DMS79 (cell line): ENCODE results near the gene HIBADH.
"Not testable (repeated sequence)": the region's sequence is repeated elsewhere in the genome, so short reads cannot be mapped to it uniquely, and the experiment has no call there.

Source experiments
- DNase-seq: peaks from one replicate; lab custom pipeline; 2025; lab: John Stamatoyannopoulos, UW

HIBADH gene

GRCh38 chr7:27678617-27679260 lies 16.1 kb upstream of the HIBADH start:
- no peak for DNase-seq

GRCh38 chr7:27677912-27678612 lies 15.4 kb upstream of the HIBADH start:
- DNase-seq, result no peak

- not testable (repeated sequence) for DNase-seq
Measured at GRCh38 chr7:27674126-27674525, 11.4 kb upstream of the HIBADH start.

- DNase-seq, result no peak
Measured at GRCh38 chr7:27671675-27672074, 9.0 kb upstream of the HIBADH start.

- DNase-seq, result no peak
Measured at GRCh38 chr7:27670676-27671075, 8.0 kb upstream of the HIBADH start.

- DNase-seq, result no peak
Measured at GRCh38 chr7:27670177-27670576, 7.5 kb upstream of the HIBADH start.

GRCh38 chr7:27665531-27665930 lies 2.8 kb upstream of the HIBADH start:
- DNase-seq, result no peak

- DNase-seq, result no peak
Measured at GRCh38 chr7:27663989-27664331, 1.3 kb upstream of the HIBADH start.

- no peak for DNase-seq
Measured at GRCh38 chr7:27661811-27662489, 733 bp downstream of the HIBADH start.

- DNase-seq, result no peak
Measured at GRCh38 chr7:27656724-27657123, 6.0 kb downstream of the HIBADH start.

- DNase-seq, result no peak
Measured at GRCh38 chr7:27655184-27655583, 7.5 kb downstream of the HIBADH start.

- DNase-seq, result no peak
Measured at GRCh38 chr7:27652518-27652917, 10.2 kb downstream of the HIBADH start.

GRCh38 chr7:27651702-27652101 lies 11.0 kb downstream of the HIBADH start:
- DNase-seq, result no peak

- DNase-seq, result no peak
Measured at GRCh38 chr7:27650283-27650682, 12.4 kb downstream of the HIBADH start.

GRCh38 chr7:27647489-27647888 lies 15.2 kb downstream of the HIBADH start:
- DNase-seq, result no peak

GRCh38 chr7:27647046-27647445 lies 15.6 kb downstream of the HIBADH start:
- no peak for DNase-seq

- DNase-seq, result no peak
Measured at GRCh38 chr7:27642271-27642670, 20.4 kb downstream of the HIBADH start.

GRCh38 chr7:27641581-27642230 lies 21.0 kb downstream of the HIBADH start:
- peak; percentile 43 for DNase-seq

GRCh38 chr7:27640884-27641574 lies 21.7 kb downstream of the HIBADH start:
- DNase-seq, result no peak

- no peak for DNase-seq
Measured at GRCh38 chr7:27639851-27640250, 22.8 kb downstream of the HIBADH start.

- not testable (repeated sequence) for DNase-seq
Measured at GRCh38 chr7:27639048-27639447, 23.6 kb downstream of the HIBADH start.

- DNase-seq, result peak; percentile 95
Measured at GRCh38 chr7:27636326-27637006, 26.2 kb downstream of the HIBADH start.
